Spinal cord (tissue), 10 donors: ENCODE results near the gene WDR91. TPM values are rescaled to one million over a fixed set of nuclear protein-coding genes. Genes with fewer than 3 reads are reported as not detected.
A peak's percentile ranks its signal among the peaks of the same experiment; 100 is the strongest.

Experiments used
- DNase-seq, 6 donors: peaks; one replicate each; pipeline versions ENCODE4 v3.0.0 to v3.0.0-alpha.2; 2013 to 2015; ENCODE audit warnings: low spot score in 6 of 6, low read depth in 4 of 6
- H3K27ac ChIP-seq: one replicate; pipeline ENCODE4 v1.5.1; 2013; ENCODE audit warnings: low read depth, low read length, control low read depth
- H3K27me3 ChIP-seq: one replicate; pipeline ENCODE4 v1.6.1; 2013; ENCODE audit warnings: low read length; ENCODE audit not compliant: control insufficient read depth, insufficient read depth
- H3K36me3 ChIP-seq: one replicate; pipeline ENCODE4 v1.6.1; 2013; ENCODE audit warnings: low read length; ENCODE audit not compliant: control insufficient read depth, insufficient read depth
- H3K4me1 ChIP-seq: one replicate; pipeline ENCODE4 v1.6.1; 2013; ENCODE audit warnings: low read length; ENCODE audit not compliant: control insufficient read depth, insufficient read depth
- H3K4me3 ChIP-seq: one replicate; pipeline ENCODE4 v1.5.1; 2013; ENCODE audit warnings: low read depth, low read length, control low read depth
- H3K9me3 ChIP-seq: one replicate; pipeline ENCODE4 v1.6.1; 2013; ENCODE audit warnings: low read length; ENCODE audit not compliant: control insufficient read depth, insufficient read depth
- WGBS: methylation state at CpG from one replicate; pipeline ENCODE4 v1.1.5; 2013; ENCODE audit warnings: missing lambda C conversion rate; ENCODE audit not compliant: insufficient coverage; 5-methylcytosine and 5-hydroxymethylcytosine counted together
- polyA plus RNA-seq, 2 donors: library from polyadenylated mRNA; unstranded; fragments of 120-200 nt; gene quantifications; one replicate each; pipeline ENCODE4 v1.2.1, GENCODE V29; 2013; ENCODE audit not compliant: insufficient read length in 2 of 2
- total RNA-seq, 2 donors: library from RNA; depleted of rRNA in 1 of 2; stranded (reverse); fragments of 120-200 nt in 1 of 2; fragments of >200 nt in 1 of 2; gene quantifications; one replicate each; pipeline versions ENCODE4 v1.2.3 to v1.2.4, GENCODE V29; 2013 to 2014
- donor health status: healthy.

WDR91 gene
- total and polyA plus RNA-seq, 4 donors = 11.8 to 27.4 (median 19.8) TPM

DNA sequence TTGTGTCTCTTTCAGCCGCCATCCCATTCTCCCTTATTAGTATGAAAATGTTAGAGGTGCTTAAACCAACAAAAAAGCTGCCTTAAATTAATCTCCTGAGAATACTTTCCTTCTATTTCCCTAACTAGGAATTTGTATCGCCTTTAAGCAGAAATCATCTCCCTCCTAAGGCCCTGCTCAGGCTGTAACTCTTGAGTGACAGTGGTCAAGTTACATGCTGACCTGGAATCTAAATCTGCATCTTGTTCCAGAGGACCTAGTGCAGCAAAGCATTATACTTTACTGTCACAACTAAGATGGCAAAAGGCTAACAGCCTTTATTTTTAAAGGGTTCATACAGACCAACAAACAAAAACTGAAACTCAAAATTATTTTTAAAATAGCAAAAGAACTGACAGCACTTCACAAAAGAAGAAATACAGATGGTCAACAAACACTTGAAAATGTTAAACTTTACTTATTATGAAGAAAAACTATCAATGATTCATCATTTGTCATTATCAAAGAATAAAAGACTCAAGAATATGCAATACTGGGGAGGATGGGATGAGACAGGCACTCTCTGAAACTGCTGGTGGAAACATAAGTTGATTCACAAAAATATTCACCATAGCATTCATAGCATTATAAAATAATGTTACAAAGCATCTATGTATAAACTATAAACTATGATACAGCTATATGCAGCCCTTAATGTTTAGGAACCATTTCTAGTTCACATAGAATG lies 51.8 kb downstream of the WDR91 start:
- no peaks in the 10 kb centered on the region for H3K27me3 ChIP-seq
- no peak for DNase-seq
- H3K27ac ChIP-seq = no peak overlapping the region
- no peak overlapping the region for H3K4me3 ChIP-seq
- H3K4me1 ChIP-seq = peaks cover 14% of the 10 kb centered on the region
- peaks cover 12% of the 10 kb centered on the region for H3K36me3 ChIP-seq
- peaks cover 6% of the 10 kb centered on the region for H3K9me3 ChIP-seq
- 90% methylated on average over 1 of the region's 2 CpGs for WGBS

DNA sequence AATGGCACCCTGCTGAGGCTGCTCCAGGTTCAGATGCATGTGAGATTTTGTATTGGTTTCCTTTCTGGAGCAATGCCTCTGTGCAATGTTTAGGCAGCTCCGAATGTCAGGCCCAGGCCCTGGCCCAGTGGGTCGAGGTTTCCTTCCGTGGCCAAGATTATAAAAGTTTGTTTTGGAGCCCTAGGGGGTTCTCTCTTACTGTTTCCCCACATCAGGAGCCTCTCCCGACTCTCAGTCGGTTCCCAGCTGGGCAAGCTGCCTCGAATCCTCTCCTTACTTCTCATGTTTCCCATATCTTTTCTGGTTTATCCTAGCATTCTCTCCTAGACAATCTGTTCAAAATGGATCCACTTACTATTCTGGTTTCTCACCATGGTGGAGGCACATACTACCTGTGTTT lies 52.5 kb downstream of the WDR91 start:
- DNase-seq = no peak
- Histone ChIP-seq H3K9me3 (peaks cover 6% of the 10 kb centered on the region), H3K27me3 (no peaks in the 10 kb centered on the region), H3K27ac (peak overlapping the region; percentile 38), H3K36me3 (peaks cover 8% of the 10 kb centered on the region), H3K4me1 (peaks cover 14% of the 10 kb centered on the region), H3K4me3 (no peak overlapping the region)
- WGBS = 82% methylated on average over 4 of the region's 6 CpGs

DNA sequence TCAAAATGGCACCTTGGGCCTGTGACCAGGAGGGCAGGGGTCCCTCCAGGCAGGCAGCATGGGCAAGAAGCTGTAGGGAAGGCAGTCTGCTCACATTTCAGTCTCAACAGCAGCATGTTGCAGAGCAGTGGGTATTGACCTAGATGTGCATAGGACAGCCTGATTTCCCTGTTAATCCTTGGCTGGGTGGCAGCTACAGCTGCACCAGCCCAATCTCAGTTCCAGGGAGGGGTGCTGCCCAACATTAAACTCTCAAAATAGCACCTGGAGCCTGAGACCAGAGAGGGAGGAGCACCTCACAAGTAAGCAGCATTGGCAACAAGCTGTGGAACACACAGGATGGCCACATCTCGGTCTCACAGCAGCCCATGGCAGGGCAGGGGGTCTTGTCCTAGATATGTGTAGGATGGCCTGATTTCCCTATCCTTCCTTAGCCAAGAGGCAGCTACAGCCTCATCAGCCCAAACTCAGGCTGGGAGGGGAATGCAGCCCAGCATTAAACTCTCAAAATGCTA lies 53.1 kb downstream of the WDR91 start:
- Histone ChIP-seq H3K9me3 (peaks cover 6% of the 10 kb centered on the region), H3K4me3 (no peak overlapping the region), H3K27ac (peak overlapping the region; percentile 38), H3K27me3 (no peaks in the 10 kb centered on the region), H3K4me1 (peaks cover 14% of the 10 kb centered on the region), H3K36me3 (peaks cover 6% of the 10 kb centered on the region)
- DNase-seq = no peak
- no CpG with 5 or more reads among the region's 1 CpG for WGBS

GRCh38 chr7:135156290-135156689 lies 55.0 kb downstream of the WDR91 start:
- no CpG with 5 or more reads among the region's 1 CpG for WGBS
- no peak for DNase-seq
- peaks cover 6% of the 10 kb centered on the region for H3K9me3 ChIP-seq
- peaks cover 3% of the 10 kb centered on the region for H3K36me3 ChIP-seq
- H3K4me1 ChIP-seq = peaks cover 10% of the 10 kb centered on the region
- H3K27me3 ChIP-seq = no peaks in the 10 kb centered on the region
- H3K27ac ChIP-seq = no peak overlapping the region
- no peak overlapping the region for H3K4me3 ChIP-seq

DNA sequence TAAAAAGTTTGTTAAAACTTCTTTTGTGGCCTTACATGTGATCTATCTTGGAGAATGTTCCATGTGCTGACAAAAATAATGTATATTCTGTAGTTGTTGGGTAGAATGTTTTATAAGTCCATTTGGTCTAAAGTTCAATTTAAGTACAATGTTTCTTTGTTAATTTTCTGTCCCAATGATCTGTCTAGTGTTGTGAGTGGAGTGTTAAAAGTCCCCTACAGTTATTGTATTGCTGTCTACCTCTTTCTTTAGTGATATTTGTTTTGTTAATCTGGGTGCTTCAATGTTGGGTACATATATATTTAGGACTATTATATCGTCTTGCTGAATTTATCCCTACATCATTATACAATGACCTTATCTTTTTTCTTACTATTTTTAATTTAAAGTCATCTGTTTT lies 56.6 kb downstream of the WDR91 start:
- no peak for DNase-seq
- Histone ChIP-seq H3K36me3 (peaks cover 3% of the 10 kb centered on the region), H3K27me3 (no peaks in the 10 kb centered on the region), H3K27ac (no peak overlapping the region), H3K4me1 (peaks cover 10% of the 10 kb centered on the region), H3K9me3 (peaks cover 6% of the 10 kb centered on the region), H3K4me3 (no peak overlapping the region)
- no CpG with 5 or more reads among the region's 1 CpG for WGBS

GRCh38 chr7:135152442-135152841 lies 58.9 kb downstream of the WDR91 start:
- no peaks in the 10 kb centered on the region for H3K36me3 ChIP-seq
- no peak for DNase-seq
- no peaks in the 10 kb centered on the region for H3K4me1 ChIP-seq
- no peak overlapping the region for H3K27ac ChIP-seq
- no CpG with 5 or more reads among the region's 1 CpG for WGBS
- H3K9me3 ChIP-seq = peaks cover 6% of the 10 kb centered on the region
- no peaks in the 10 kb centered on the region for H3K27me3 ChIP-seq
- H3K4me3 ChIP-seq = no peak overlapping the region

DNA sequence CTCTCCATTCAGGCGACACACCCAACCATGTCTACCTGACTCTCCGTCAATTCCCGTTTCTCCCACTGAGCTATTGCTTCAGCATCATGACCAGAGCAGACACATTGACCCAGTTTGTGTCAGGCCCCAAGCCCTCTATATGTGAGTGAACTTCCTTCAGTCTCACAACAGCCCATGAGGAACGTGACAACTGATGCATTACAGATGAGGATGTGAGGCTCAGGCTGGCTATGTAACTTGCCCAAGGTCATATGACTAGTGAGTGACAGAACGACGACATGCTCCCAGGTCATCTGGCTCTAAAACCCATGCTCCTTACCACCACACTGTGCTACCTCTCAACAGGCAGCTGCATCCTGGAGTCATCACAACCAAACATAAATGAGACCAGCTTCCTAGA lies 59.8 kb downstream of the WDR91 start:
- WGBS = 85% methylated on average over 6 of the region's 6 CpGs
- Histone ChIP-seq H3K27ac (no peak overlapping the region), H3K4me3 (no peak overlapping the region), H3K4me1 (no peaks in the 10 kb centered on the region), H3K36me3 (no peaks in the 10 kb centered on the region), H3K27me3 (no peaks in the 10 kb centered on the region), H3K9me3 (peaks cover 6% of the 10 kb centered on the region)
- DNase-seq = no peak

- WGBS = 95% methylated on average over 2 of the region's 2 CpGs
- Histone ChIP-seq H3K27ac (no peak overlapping the region), H3K36me3 (no peaks in the 10 kb centered on the region), H3K4me1 (no peaks in the 10 kb centered on the region), H3K4me3 (no peak overlapping the region), H3K27me3 (no peaks in the 10 kb centered on the region), H3K9me3 (peaks cover 6% of the 10 kb centered on the region)
- no peak for DNase-seq
Measured at GRCh38 chr7:135151132-135151531, 60.2 kb downstream of the WDR91 start.

GRCh38 chr7:135150072-135150782 lies 61.1 kb downstream of the WDR91 start:
- H3K9me3 ChIP-seq = peaks cover 3% of the 10 kb centered on the region
- H3K36me3 ChIP-seq = no peaks in the 10 kb centered on the region
- no peak for DNase-seq
- H3K27ac ChIP-seq = no peak overlapping the region
- H3K4me3 ChIP-seq = no peak overlapping the region
- WGBS = 82% methylated on average over 7 of the region's 8 CpGs
- no peaks in the 10 kb centered on the region for H3K27me3 ChIP-seq
- H3K4me1 ChIP-seq = no peaks in the 10 kb centered on the region
